SK-N-MC (cell line): ENCODE data around the gene COLEC11.
"Not testable (repeated sequence)": the region's sequence is repeated elsewhere in the genome, so short reads cannot be mapped to it uniquely, and the experiment has no call there.

Source experiments
- DNase-seq: peaks from one replicate; pipeline ENCODE4 v3.0.0-alpha.2; 2011; ENCODE audit warnings: low read depth, low spot score
- H3K27ac ChIP-seq: fragments of 200-600 bp; sonication (generic); 2 replicates; pipeline ENCODE4 v1.5.1; 2016; ENCODE audit warnings: mixed run types
- H3K36me3 ChIP-seq: fragments of 200-600 bp; sonication (generic); 2 replicates; pipeline ENCODE4 v1.6.1; 2017; ENCODE audit warnings: antibody characterized with exemption, low read length, mixed read lengths; ENCODE audit not compliant: insufficient read depth
- H3K4me3 ChIP-seq: fragments of 200-600 bp; sonication (generic); 2 replicates; pipeline ENCODE4 v1.5.1; 2016
- H3K9ac ChIP-seq: fragments of 200-600 bp; sonication (generic); 2 replicates; pipeline ENCODE4 v1.8.0; 2017; ENCODE audit warnings: mixed run types, mixed read lengths; ENCODE audit not compliant: insufficient read length
- H3K9me3 ChIP-seq: fragments of 200-600 bp; sonication (generic); 2 replicates; pipeline ENCODE4 v1.6.1; 2017; ENCODE audit warnings: low read depth, mild to moderate bottlenecking, antibody characterized with exemption, low read length, moderate library complexity, mixed read lengths
- EZH2 ChIP-seq: fragments of 200-600 bp; sonication (generic); IDR thresholded peaks from one replicate; pipeline ENCODE4 v1.6.1; 2017; ENCODE audit warnings: antibody characterized with exemption
- FOXP2 ChIP-seq: optimal IDR thresholded peaks from 2 replicates; pipeline ENCODE3; 2011; ENCODE audit warnings: mild to moderate bottlenecking, moderate library complexity; ENCODE audit not compliant: insufficient read depth; ENCODE audit errors: extremely low read length, control extremely low read depth
- POLR2AphosphoS5 ChIP-seq: IDR thresholded peaks from 2 replicates; pipeline ENCODE4 v1.6.1; 2012; ENCODE audit warnings: mild to moderate bottlenecking, low read depth, low read length, borderline replicate concordance

COLEC11 gene

DNA sequence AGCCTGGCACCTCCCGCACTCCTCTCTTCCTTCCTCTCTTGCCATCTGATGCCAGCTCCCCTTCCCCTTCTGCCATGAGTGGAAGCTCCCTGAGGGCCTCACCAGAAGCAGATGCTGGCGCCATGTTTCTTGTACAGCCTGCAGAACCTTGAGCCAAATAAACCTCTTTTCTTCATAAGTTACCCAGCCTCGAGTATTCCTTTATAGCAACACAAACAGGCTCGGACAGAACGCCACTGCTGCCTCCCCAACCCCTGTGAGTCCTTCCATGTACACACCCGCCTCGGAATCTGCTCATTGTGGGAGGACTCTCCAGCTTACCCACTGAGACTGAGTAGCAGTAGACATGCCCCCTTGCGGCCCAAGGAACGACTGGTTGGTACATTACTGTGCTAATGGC lies 28.1 kb upstream of the COLEC11 start:
- no peaks in the 10 kb centered on the region for H3K9me3 ChIP-seq

DNA sequence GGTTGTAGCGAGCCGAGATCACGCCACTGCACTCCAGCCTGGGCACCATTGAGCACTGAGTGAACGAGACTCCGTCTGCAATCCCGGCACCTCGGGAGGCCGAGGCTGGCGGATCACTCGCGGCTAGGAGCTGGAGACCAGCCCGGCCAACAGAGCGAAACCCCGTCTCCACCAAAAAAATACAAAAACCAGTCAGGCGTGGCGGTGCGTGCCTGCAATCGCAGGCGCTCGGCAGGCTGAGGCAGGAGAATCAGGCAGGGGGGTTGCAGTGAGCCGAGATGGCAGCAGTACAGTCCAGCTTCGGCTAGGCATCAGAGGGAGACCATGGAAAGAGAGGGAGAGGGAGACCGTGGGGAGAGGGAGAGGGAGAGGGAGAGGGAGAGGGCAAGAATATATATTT lies 25.3 kb upstream of the COLEC11 start:
- DNase-seq, H3K4me3 ChIP-seq, H3K27ac ChIP-seq, H3K36me3 ChIP-seq, H3K9ac ChIP-seq, H3K9me3 ChIP-seq: not testable (repeated sequence)

More for the DNA sequence above, 28.1 kb upstream of the COLEC11 start:
- no peak overlapping the region for H3K27ac ChIP-seq
- no peak for TF ChIP-seq EZH2
- TF ChIP-seq FOXP2: no peak
- TF ChIP-seq POLR2AphosphoS5: no peak
- H3K9ac ChIP-seq: no peak overlapping the region
- DNase-seq: no peak
- no peaks in the 10 kb centered on the region for H3K36me3 ChIP-seq
- no peak overlapping the region for H3K4me3 ChIP-seq

DNA sequence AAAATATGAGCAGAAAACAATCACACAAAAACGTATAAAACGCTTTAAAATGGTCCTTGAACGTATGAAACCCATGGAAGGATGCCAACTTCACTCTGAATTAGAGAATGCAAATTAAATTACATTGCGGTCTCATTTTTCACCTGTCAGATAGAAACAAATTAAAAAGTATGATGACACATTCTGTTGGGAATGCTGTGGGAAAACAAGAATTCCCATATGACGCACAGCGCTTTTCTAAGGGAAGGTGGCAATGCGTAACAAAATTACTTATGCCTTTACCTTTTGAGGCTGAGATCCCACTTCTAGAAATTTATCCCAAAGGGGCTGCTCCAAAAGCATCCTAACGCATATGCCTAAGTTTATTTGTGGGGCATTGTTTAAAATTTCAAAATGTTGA lies 23.6 kb upstream of the COLEC11 start:
- Histone ChIP-seq H3K9ac (no peak overlapping the region), H3K36me3 (peaks cover 7% of the 10 kb centered on the region), H3K27ac (no peak overlapping the region), H3K4me3 (no peak overlapping the region), H3K9me3 (no peaks in the 10 kb centered on the region)
- DNase-seq: no peak
- no peak for TF ChIP-seq POLR2AphosphoS5
- TF ChIP-seq FOXP2: no peak
- TF ChIP-seq EZH2: no peak

DNA sequence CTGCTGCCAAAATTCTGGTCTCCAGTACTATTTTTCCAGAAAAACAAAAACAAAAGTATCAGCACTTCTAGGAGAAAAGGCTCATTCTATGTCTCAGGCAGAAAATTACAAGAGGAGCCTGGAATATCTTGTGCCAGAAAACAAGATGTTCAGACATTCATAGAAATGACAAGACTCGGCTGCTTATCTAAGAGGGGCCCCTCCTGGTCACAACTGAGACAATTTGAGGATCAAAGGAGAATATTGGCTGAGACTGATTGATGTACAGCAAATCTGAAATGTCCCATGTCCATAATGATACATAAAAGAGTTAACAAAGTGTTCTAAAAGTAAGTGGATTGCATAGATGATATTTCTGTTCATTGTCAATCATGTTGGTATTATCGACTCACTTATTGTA lies 22.3 kb upstream of the COLEC11 start:
- no peak for TF ChIP-seq FOXP2
- no peak for TF ChIP-seq POLR2AphosphoS5
- no peak for TF ChIP-seq EZH2
- no peak for DNase-seq
- Histone ChIP-seq H3K36me3 (peaks cover 20% of the 10 kb centered on the region), H3K9me3 (no peaks in the 10 kb centered on the region), H3K9ac (no peak overlapping the region), H3K4me3 (no peak overlapping the region), H3K27ac (no peak overlapping the region)

DNA sequence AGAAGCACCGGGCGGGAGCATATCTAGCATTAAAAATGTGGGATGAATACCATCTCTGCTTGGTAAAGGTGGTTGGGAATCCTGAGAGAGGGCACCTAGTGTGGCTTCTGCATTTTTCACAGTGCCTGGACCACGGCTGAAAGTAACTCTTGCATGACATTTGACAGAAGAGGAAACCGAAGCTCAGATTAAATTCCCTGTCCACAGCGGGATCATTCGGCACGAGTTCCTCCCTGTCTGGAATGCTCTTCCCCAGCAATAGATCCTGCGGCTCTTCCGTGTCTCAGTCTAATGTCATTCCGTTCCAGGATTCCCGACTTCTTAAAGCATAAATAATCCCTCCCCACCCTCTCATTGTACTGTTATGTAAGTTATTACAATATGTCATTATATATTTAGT lies 20.8 kb upstream of the COLEC11 start:
- H3K9me3 ChIP-seq: no peaks in the 10 kb centered on the region
- H3K36me3 ChIP-seq: peaks cover 36% of the 10 kb centered on the region
- TF ChIP-seq EZH2 (no peak), FOXP2 (no peak), POLR2AphosphoS5 (no peak)
- H3K4me3 ChIP-seq: peak overlapping the region; percentile 98
- DNase-seq: no peak
- no peak overlapping the region for H3K27ac ChIP-seq
- no peak overlapping the region for H3K9ac ChIP-seq

DNA sequence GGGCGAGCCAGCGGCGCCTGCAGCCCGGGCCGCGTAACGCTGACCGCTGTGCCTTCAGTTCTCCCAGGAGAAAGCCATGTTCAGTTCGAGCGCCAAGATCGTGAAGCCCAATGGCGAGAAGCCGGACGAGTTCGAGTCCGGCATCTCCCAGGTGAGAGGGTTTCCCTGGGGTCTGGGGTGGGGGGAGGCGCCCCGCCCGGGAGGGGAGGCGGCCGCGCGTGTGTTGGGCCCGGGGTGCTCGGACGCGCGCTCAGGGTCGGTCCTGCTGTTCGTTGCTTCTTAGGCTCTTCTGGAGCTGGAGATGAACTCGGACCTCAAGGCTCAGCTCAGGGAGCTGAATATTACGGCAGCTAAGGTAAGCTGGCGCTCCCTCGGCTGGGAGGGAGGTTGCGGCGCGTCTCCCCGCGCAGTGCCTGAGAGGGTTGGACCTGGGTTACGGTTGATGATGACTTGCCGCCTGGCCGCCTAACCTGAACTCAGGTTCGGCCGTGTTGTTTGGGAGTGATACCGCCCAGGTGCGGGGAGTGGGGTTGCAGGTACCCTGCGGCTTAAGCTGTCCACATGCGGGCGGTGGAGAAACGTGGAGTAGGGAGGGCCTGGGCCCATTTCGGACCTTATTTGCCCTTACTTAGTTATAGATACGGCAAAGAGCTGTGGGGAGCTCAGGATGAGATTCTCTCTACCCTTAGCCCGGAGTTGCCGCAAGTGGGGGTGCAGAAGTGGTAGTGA lies 19.2 kb upstream of the COLEC11 start:
- peak overlapping the region; percentile 99 for H3K9ac ChIP-seq
- peak overlapping the region; percentile 98 for H3K4me3 ChIP-seq
- H3K9me3 ChIP-seq: no peaks in the 10 kb centered on the region
- peaks cover 51% of the 10 kb centered on the region for H3K36me3 ChIP-seq
- no peak for DNase-seq
- H3K27ac ChIP-seq: peak overlapping the region; percentile 92
- TF ChIP-seq POLR2AphosphoS5 (no peak; the same call in 1 of the 2 replicates), EZH2 (no peak), FOXP2 (no peak)

DNA sequence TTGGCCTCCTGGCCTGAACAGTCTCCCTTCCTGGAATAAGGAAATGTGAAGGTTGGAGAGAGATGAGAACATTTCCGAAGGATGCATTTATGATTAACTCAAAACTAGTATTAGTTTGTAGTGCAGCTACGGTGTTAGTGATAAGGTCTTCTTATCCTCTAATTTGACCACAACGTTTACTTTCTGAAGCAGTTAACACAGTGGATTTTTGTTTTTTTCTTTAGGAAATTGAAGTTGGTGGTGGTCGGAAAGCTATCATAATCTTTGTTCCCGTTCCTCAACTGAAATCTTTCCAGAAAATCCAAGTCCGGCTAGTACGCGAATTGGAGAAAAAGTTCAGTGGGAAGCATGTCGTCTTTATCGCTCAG lies 18.7 kb upstream of the COLEC11 start:
- not testable (repeated sequence) for H3K9me3 ChIP-seq, DNase-seq
- Histone ChIP-seq H3K27ac (peak overlapping the region; percentile 92), H3K4me3 (peak overlapping the region; percentile 98), H3K9ac (peak overlapping the region; percentile 99), H3K36me3 (peaks cover 57% of the 10 kb centered on the region)

DNA sequence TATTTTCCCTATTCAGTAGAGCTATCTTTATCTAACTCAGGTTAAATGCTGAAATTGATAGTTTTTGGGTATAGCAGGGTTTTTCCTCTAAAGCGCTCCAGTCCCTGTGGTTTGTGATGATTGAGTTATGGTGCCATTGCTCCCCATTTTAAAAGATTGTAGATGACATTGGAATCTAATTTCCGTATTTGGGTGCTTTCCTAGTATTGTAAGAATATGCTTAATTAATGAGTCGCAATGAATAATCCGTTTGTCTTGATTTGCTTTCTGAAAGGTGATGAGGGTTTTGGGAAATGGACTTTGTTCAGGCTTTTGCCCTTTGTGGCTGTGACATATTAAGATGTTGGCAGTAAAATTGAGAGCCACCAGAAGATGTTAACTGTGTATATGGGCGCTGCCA lies 15.9 kb upstream of the COLEC11 start:
- no peak for TF ChIP-seq FOXP2
- DNase-seq: no peak
- Histone ChIP-seq H3K9me3 (no peaks in the 10 kb centered on the region), H3K27ac (0 out of 2 replicates have a peak overlapping the region, but pooled peaks have one; percentile 10), H3K4me3 (peak overlapping the region; percentile 98), H3K36me3 (peaks cover 83% of the 10 kb centered on the region), H3K9ac (peak overlapping the region; percentile 99)

DNA sequence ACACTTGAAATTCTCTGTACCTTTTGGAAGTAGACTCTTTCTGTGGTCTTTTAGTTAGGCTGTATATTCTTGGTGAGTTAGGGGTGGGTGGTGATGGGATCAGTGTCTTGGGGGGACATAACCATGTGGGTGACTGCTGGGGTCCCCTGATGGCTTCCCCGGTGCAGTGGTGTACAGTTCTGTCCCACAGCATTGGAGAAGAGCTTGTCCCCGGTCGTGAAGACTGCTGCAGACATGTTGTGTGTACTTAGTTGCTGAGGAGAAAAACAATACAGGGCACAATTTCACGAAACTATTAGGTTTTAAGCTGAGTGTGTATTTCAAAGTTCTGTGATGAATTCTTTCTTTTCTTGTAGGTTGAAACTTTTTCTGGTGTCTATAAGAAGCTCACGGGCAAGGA lies 14.5 kb upstream of the COLEC11 start:
- no peak overlapping the region for H3K27ac ChIP-seq
- H3K9me3 ChIP-seq: no peaks in the 10 kb centered on the region
- H3K36me3 ChIP-seq: peaks cover 95% of the 10 kb centered on the region
- no peak for DNase-seq
- H3K9ac ChIP-seq: no peak overlapping the region
- TF ChIP-seq FOXP2: no peak
- TF ChIP-seq POLR2AphosphoS5: no peak; the same call in 1 of the 2 replicates
- no peak for TF ChIP-seq EZH2
- no peak overlapping the region for H3K4me3 ChIP-seq
